Neuronal stem cell (in vitro differentiated cells): Measurements from ENCODE around the gene HRH1.

Experiments
- DNase-seq: peaks from one replicate; pipeline ENCODE4 v3.0.0-alpha.2; 2013; ENCODE audit warnings: low spot score
- H2AFZ ChIP-seq: one replicate; pipeline ENCODE4 v1.6.1; 2013; ENCODE audit warnings: mild to moderate bottlenecking, low read length, inconsistent platforms
- H2AK5ac ChIP-seq: 2 replicates; pipeline ENCODE4 v1.6.1; 2013; ENCODE audit warnings: low read depth, mild to moderate bottlenecking, inconsistent platforms, low read length, moderate library complexity, mixed read lengths
- H2BK120ac ChIP-seq: 2 replicates; pipeline ENCODE4 v1.6.1; 2013; ENCODE audit warnings: low read depth, mild to moderate bottlenecking, inconsistent platforms, low read length, moderate library complexity, mixed read lengths
- H2BK12ac ChIP-seq: one replicate; pipeline ENCODE4 v1.6.1; 2013; ENCODE audit warnings: low read length, inconsistent platforms
- H2BK15ac ChIP-seq: 2 replicates; pipeline ENCODE4 v1.6.1; 2013; ENCODE audit warnings: mild to moderate bottlenecking, low read length, inconsistent platforms, mixed read lengths
- H2BK5ac ChIP-seq: one replicate; pipeline ENCODE4 v1.6.1; 2013; ENCODE audit warnings: inconsistent platforms, mild to moderate bottlenecking, low read length, moderate library complexity
- H3K14ac ChIP-seq: one replicate; pipeline ENCODE4 v1.6.1; 2013; ENCODE audit warnings: low read length, inconsistent platforms
- H3K18ac ChIP-seq: 2 replicates; pipeline ENCODE4 v1.6.1; 2013; ENCODE audit warnings: low read length, inconsistent platforms
- H3K23ac ChIP-seq: 2 replicates; pipeline ENCODE4 v1.6.1; 2013; ENCODE audit warnings: low read depth, mild to moderate bottlenecking, mixed read lengths, low read length, inconsistent platforms; ENCODE audit not compliant: poor library complexity
- H3K27ac ChIP-seq: replicated peaks from 3 replicates; pipeline ENCODE4 v1.5.1; 2013; ENCODE audit warnings: low read length, inconsistent platforms
- H3K27me3 ChIP-seq, 3 experiments: 2 replicates each; pipeline ENCODE4 v1.6.1; 2013; ENCODE audit warnings: low read length in 3 of 3, mild to moderate bottlenecking in 2 of 3, inconsistent platforms in 1 of 3, low read depth in 1 of 3, mixed read lengths in 1 of 3, moderate library complexity in 1 of 3; ENCODE audit not compliant: control insufficient read depth in 3 of 3, insufficient read depth in 3 of 3
- H3K36me3 ChIP-seq, 2 donors: replicated peaks in 1 of 2; 2 replicates each; pipeline ENCODE4 v1.6.1; 2013; ENCODE audit warnings: low read length in 2 of 2; ENCODE audit not compliant: control insufficient read depth in 2 of 2, insufficient read depth in 2 of 2
- H3K4ac ChIP-seq: 2 replicates; pipeline ENCODE4 v1.6.1; 2013; ENCODE audit warnings: inconsistent platforms, mild to moderate bottlenecking, low read length, moderate library complexity
- H3K4me1 ChIP-seq, 2 donors: 1 replicate in 1 of 2; 2 replicates in 1 of 2; pipeline ENCODE4 v1.6.1; 2013; ENCODE audit warnings: low read length in 2 of 2, low read depth in 1 of 2; ENCODE audit not compliant: control insufficient read depth in 2 of 2, insufficient read depth in 1 of 2
- H3K4me2 ChIP-seq: one replicate; pipeline ENCODE4 v1.6.1; 2013; ENCODE audit warnings: mild to moderate bottlenecking, low read length, inconsistent platforms; ENCODE audit not compliant: insufficient read depth, poor library complexity, severe bottlenecking
- H3K4me3 ChIP-seq, 2 donors: 2 replicates each; pipeline ENCODE4 v1.5.1; 2013; ENCODE audit warnings: low read length in 2 of 2, mild to moderate bottlenecking in 2 of 2, inconsistent platforms in 1 of 2, moderate library complexity in 1 of 2
- H3K79me1 ChIP-seq: one replicate; pipeline ENCODE4 v1.6.1; 2013; ENCODE audit warnings: low read depth, mild to moderate bottlenecking, inconsistent platforms, low read length, moderate library complexity
- H3K9ac ChIP-seq: one replicate; pipeline ENCODE4 v1.6.1; 2013; ENCODE audit warnings: mild to moderate bottlenecking, low read depth, low read length, inconsistent platforms; ENCODE audit not compliant: poor library complexity
- H3K9me3 ChIP-seq, 2 donors: replicated peaks in 1 of 2; 2 replicates each; pipeline versions ENCODE3 to v1.6.1; 2013; ENCODE audit warnings: low read length in 2 of 2, mild to moderate bottlenecking in 2 of 2, inconsistent platforms in 1 of 2, low read depth in 1 of 2, mixed read lengths in 1 of 2, moderate library complexity in 1 of 2; ENCODE audit not compliant: control insufficient read depth in 2 of 2, insufficient read depth in 1 of 2
- H4K8ac ChIP-seq: one replicate; pipeline ENCODE4 v1.6.1; 2013; ENCODE audit warnings: low read depth, mild to moderate bottlenecking, inconsistent platforms, low read length, moderate library complexity
- H4K91ac ChIP-seq: one replicate; pipeline ENCODE4 v1.6.1; 2013; ENCODE audit warnings: low read length, low read depth, mild to moderate bottlenecking, inconsistent platforms; ENCODE audit not compliant: poor library complexity
- WGBS, 2 donors: extraction: QIAGEN DNeasy Blood & Tissue Kit; methylation state at CpG; one replicate each; pipeline ENCODE4 v1.1.7; 2013; ENCODE audit warnings: missing lambda C conversion rate in 2 of 2, mixed read lengths in 1 of 2; ENCODE audit not compliant: insufficient read length in 2 of 2, insufficient replicate concordance in 1 of 2; ENCODE audit errors: extremely low coverage in 2 of 2; 5-methylcytosine and 5-hydroxymethylcytosine counted together

Gene HRH1

DNA sequence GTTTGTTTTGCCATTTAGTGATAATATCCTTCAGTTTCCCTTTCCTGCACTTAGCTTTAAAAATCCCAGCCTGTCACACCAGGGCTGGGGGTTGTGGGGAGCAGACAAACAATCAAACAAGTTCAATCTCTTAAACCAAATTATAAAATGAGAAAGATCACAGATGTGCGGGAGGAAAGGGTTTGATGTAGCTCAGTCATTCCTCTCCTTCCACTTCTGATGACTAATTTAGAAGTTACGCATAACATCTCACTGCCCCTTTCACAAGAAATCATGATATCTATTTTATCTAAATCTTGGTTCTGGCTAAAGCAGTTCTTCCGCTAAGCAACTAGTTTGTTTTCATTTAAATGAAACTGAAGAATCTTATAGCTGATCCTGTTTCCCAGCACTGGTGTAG is 83.8 kb downstream of the HRH1 start:
- WGBS, 2 donors, result no CpG with 5 or more reads among the region's 3 CpGs
- H3K14ac ChIP-seq, result no peak overlapping the region
- H2BK15ac ChIP-seq, result no peak overlapping the region
- H3K4me1 ChIP-seq, result no peaks in the 10 kb centered on the region
- no peaks in the 10 kb centered on the region for H3K27me3 ChIP-seq
- no peak overlapping the region for H2AFZ ChIP-seq
- H3K79me1 ChIP-seq, result no peaks in the 10 kb centered on the region
- H2AK5ac ChIP-seq, result no peak overlapping the region
- H3K18ac ChIP-seq, result no peak overlapping the region
- no peak overlapping the region for H4K8ac ChIP-seq
- H3K4me2 ChIP-seq, result no peak overlapping the region
- no peak overlapping the region for H2BK12ac ChIP-seq
- H3K9ac ChIP-seq, result no peak overlapping the region
- no peaks in the 10 kb centered on the region for H3K9me3 ChIP-seq
- H3K36me3 ChIP-seq, result no peaks in the 10 kb centered on the region
- no peak overlapping the region for H2BK5ac ChIP-seq
- no peak overlapping the region for H4K91ac ChIP-seq
- H3K4me3 ChIP-seq, result no peak overlapping the region
- no peak for DNase-seq
- no peak overlapping the region for H3K27ac ChIP-seq
- no peak overlapping the region for H3K4ac ChIP-seq
- H3K23ac ChIP-seq, result no peak overlapping the region
- no peak overlapping the region for H2BK120ac ChIP-seq

- H3K18ac ChIP-seq, result no peak overlapping the region
- no peak overlapping the region for H3K4me2 ChIP-seq
- no peak overlapping the region for H3K9ac ChIP-seq
- H2AFZ ChIP-seq, result no peak overlapping the region
- no peaks in the 10 kb centered on the region for H3K27me3 ChIP-seq
- no peak overlapping the region for H3K14ac ChIP-seq
- no peak overlapping the region for H2BK12ac ChIP-seq
- no CpG with 5 or more reads among the region's 1 CpG for WGBS, 2 donors
- no peak overlapping the region for H3K4ac ChIP-seq
- H3K79me1 ChIP-seq, result no peaks in the 10 kb centered on the region
- H4K91ac ChIP-seq, result no peak overlapping the region
- no peak overlapping the region for H2BK15ac ChIP-seq
- no peak overlapping the region for H2BK120ac ChIP-seq
- H3K36me3 ChIP-seq, result no peaks in the 10 kb centered on the region
- no peaks in the 10 kb centered on the region for H3K4me1 ChIP-seq
- H3K27ac ChIP-seq, result no peak overlapping the region
- H2AK5ac ChIP-seq, result no peak overlapping the region
- H4K8ac ChIP-seq, result no peak overlapping the region
- no peak overlapping the region for H3K23ac ChIP-seq
- H2BK5ac ChIP-seq, result no peak overlapping the region
- no peaks in the 10 kb centered on the region for H3K9me3 ChIP-seq
- DNase-seq, result no peak
- no peak overlapping the region for H3K4me3 ChIP-seq
Observed at GRCh38 chr3:11238880-11239279, 84.6 kb downstream of the HRH1 start.

GRCh38 chr3:11239796-11240195 is 85.5 kb downstream of the HRH1 start:
- Histone ChIP-seq H2BK5ac (no peak overlapping the region), H3K4me1 (no peaks in the 10 kb centered on the region), H3K4me2 (no peak overlapping the region), H2BK15ac (no peak overlapping the region), H2AFZ (no peak overlapping the region), H4K91ac (no peak overlapping the region), H3K27ac (no peak overlapping the region), H4K8ac (no peak overlapping the region), H3K9me3 (peaks cover 0 to 2% of the 10 kb centered on the region in 2 donors), H3K14ac (no peak overlapping the region), H2AK5ac (no peak overlapping the region), H2BK120ac (no peak overlapping the region), H3K36me3 (no peaks in the 10 kb centered on the region), H3K79me1 (no peaks in the 10 kb centered on the region), H3K9ac (no peak overlapping the region), H3K4me3 (no peak overlapping the region), H2BK12ac (no peak overlapping the region), H3K4ac (no peak overlapping the region), H3K18ac (no peak overlapping the region), H3K27me3 (no peaks in the 10 kb centered on the region), H3K23ac (no peak overlapping the region)
- WGBS, 2 donors, result no CpG with 5 or more reads among the region's 1 CpG
- DNase-seq, result no peak

DNA sequence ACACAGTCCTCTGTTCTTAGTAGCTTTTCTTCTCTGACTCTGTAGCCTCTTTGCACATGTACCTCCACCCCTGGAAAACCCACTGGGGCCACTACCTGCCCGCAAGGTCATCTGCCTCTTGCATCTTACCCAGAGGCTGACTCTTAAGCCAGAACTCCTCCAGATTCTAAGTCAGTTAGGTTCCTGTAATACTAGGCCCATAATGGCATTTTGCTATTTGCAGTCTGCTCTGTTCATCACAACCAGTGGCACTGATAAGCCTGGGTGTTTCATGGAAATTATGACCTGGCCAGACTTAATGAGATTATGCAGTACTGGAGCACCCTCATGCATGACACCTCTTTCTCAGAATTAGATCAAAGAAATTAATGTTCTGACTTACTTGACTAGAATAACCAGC is 86.2 kb downstream of the HRH1 start:
- Histone ChIP-seq H2BK12ac (no peak overlapping the region), H2BK5ac (no peak overlapping the region), H3K9ac (no peak overlapping the region), H3K4me1 (no peaks in the 10 kb centered on the region), H2BK120ac (no peak overlapping the region), H3K36me3 (no peaks in the 10 kb centered on the region), H3K27me3 (no peaks in the 10 kb centered on the region), H3K4me3 (no peak overlapping the region), H3K14ac (no peak overlapping the region), H3K23ac (no peak overlapping the region), H4K91ac (no peak overlapping the region), H4K8ac (no peak overlapping the region), H3K9me3 (peaks cover 0 to 2% of the 10 kb centered on the region in 2 donors), H3K4ac (no peak overlapping the region), H3K4me2 (no peak overlapping the region), H3K79me1 (no peaks in the 10 kb centered on the region), H3K18ac (no peak overlapping the region), H2AFZ (no peak overlapping the region), H2AK5ac (no peak overlapping the region), H3K27ac (no peak overlapping the region), H2BK15ac (no peak overlapping the region)
- DNase-seq, result no peak
- no CpG with 5 or more reads among the region's 1 CpG for WGBS, 2 donors
